HepG2 (cell line): ENCODE results near the gene DHX58. TPM values are rescaled to one million over a fixed set of nuclear protein-coding genes. Genes with fewer than 3 reads are reported as not detected.
A peak's percentile ranks its signal among the peaks of the same experiment; 100 is the strongest.

Experiments
- FOXA3 ChIP-seq: IDR thresholded peaks from 2 replicates; pipeline ENCODE4 v1.6.1; 2016; ENCODE audit warnings: missing genetic modification reagents, missing compliant biosample characterization
- HES4 ChIP-seq: sonication (generic); formaldehyde crosslinking; IDR thresholded peaks from 2 replicates; pipeline ENCODE4 v1.9.0; 2021; ENCODE audit warnings: mild to moderate bottlenecking, missing genetic modification reagents, borderline replicate concordance
- HMG20A ChIP-seq: IDR thresholded peaks from 2 replicates; pipeline ENCODE4 v1.6.1; 2016; ENCODE audit warnings: borderline replicate concordance
- PITX1 ChIP-seq: sonication (generic); formaldehyde crosslinking; IDR thresholded peaks from 2 replicates; pipeline ENCODE4 v1.5.1; 2020; ENCODE audit warnings: mild to moderate bottlenecking, missing genetic modification reagents
- RFX1 ChIP-seq: fragments of 450-650 bp; IDR thresholded peaks from 2 replicates; pipeline ENCODE4 v1.6.1; 2017
- ZBTB20 ChIP-seq: sonication (generic); formaldehyde crosslinking; IDR thresholded peaks from 2 replicates; pipeline ENCODE4 v1.8.1; 2023; ENCODE audit warnings: missing genetic modification reagents, low read depth, mild to moderate bottlenecking, borderline replicate concordance
- ZNF441 ChIP-seq: sonication (generic); formaldehyde crosslinking; IDR thresholded peaks from 2 replicates; pipeline ENCODE4 v1.7.0; 2021; ENCODE audit warnings: missing genetic modification reagents, borderline replicate concordance
- ZNF816 ChIP-seq: sonication (generic); formaldehyde crosslinking; IDR thresholded peaks from 2 replicates; pipeline ENCODE4 v1.8.0; 2022; ENCODE audit warnings: missing genetic modification reagents, mild to moderate bottlenecking, borderline replicate concordance
- polyA plus RNA-seq, 8 experiments: library from polyadenylated mRNA; depleted of rRNA in 3 of 8; stranded (reverse) in 7 of 8; unstranded in 1 of 8; fragments of >200 nt; fragmentation: Illumina TruSeq in 4 of 8; extraction: Trizol in 4 of 8; gene quantifications; 2 replicates each; pipeline versions ENCODE4 v1.2.1 to v1.2.3, GENCODE V29; 2011 to 2016; ENCODE audit warnings: low read depth in 4 of 8, missing spikeins in 1 of 8, mixed read lengths in 1 of 8; ENCODE audit not compliant: insufficient read depth in 1 of 8
- total RNA-seq, 5 experiments: library from RNA; depleted of rRNA; stranded (reverse); fragments of >200 nt; fragmentation: Illumina TruSeq; extraction: Trizol; gene quantifications; 2 replicates each; pipeline ENCODE4 v1.2.3, GENCODE V29; 2016; ENCODE audit warnings: low read depth in 1 of 5
- TF ChIP-seq, protein P1 (sequence below): IDR thresholded peaks from 2 replicates; pipeline ENCODE4 v1.4.0; 2020; ENCODE audit warnings: mild to moderate bottlenecking, missing genetic modification reagents
- TF ChIP-seq, protein P2 (sequence below): sonication (generic); formaldehyde crosslinking; IDR thresholded peaks from 2 replicates; pipeline ENCODE4 v1.5.0; 2020; ENCODE audit warnings: mild to moderate bottlenecking, missing genetic modification reagents
- TF ChIP-seq, protein P3 (sequence below): sonication (generic); formaldehyde crosslinking; IDR thresholded peaks from 2 replicates; pipeline ENCODE4 v1.4.0; 2020; ENCODE audit warnings: missing genetic modification reagents
- TF ChIP-seq, protein P4 (sequence below): sonication (generic); formaldehyde crosslinking; IDR thresholded peaks from 2 replicates; pipeline ENCODE4 v1.5.0; 2020; ENCODE audit warnings: missing genetic modification reagents
- TF ChIP-seq, protein P5 (sequence below), 2 experiments: sonication (generic) in 1 of 2; formaldehyde crosslinking in 1 of 2; IDR thresholded peaks; 2 replicates each; pipeline versions ENCODE4 v1.6.1 to v1.9.0; 2014 to 2022; ENCODE audit warnings: antibody characterized with exemption in 1 of 2, borderline replicate concordance in 1 of 2, inconsistent platforms in 1 of 2, low read depth in 1 of 2, missing genetic modification reagents in 1 of 2

DHX58 gene
- total and polyA plus RNA-seq, 2 of the 13 experiments (the other 11 are each of a cell fraction or from before 2014, with no cell fraction given), result 6.7 to 7.8 TPM

DNA sequence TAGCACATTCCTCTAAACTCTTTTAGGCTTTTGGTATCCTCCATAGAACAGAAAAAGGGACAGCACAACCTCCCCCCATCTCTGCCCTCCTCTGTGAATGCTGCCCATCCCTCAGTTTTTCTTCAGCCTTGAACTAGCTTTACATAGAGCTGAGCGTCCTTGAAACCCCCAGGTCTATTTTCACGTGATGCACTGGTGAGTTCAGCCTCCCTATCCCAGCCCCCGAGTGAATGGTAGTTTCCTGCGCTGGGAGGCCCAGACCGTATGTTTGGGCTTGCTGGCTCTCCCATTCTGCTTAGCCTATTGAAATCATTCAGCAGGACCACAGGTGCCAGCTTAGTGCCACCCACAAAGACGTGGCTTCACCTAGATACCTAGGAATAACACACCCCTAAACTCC, 36.7 kb downstream of the DHX58 start (continued):
- TF ChIP-seq, protein P1, sequence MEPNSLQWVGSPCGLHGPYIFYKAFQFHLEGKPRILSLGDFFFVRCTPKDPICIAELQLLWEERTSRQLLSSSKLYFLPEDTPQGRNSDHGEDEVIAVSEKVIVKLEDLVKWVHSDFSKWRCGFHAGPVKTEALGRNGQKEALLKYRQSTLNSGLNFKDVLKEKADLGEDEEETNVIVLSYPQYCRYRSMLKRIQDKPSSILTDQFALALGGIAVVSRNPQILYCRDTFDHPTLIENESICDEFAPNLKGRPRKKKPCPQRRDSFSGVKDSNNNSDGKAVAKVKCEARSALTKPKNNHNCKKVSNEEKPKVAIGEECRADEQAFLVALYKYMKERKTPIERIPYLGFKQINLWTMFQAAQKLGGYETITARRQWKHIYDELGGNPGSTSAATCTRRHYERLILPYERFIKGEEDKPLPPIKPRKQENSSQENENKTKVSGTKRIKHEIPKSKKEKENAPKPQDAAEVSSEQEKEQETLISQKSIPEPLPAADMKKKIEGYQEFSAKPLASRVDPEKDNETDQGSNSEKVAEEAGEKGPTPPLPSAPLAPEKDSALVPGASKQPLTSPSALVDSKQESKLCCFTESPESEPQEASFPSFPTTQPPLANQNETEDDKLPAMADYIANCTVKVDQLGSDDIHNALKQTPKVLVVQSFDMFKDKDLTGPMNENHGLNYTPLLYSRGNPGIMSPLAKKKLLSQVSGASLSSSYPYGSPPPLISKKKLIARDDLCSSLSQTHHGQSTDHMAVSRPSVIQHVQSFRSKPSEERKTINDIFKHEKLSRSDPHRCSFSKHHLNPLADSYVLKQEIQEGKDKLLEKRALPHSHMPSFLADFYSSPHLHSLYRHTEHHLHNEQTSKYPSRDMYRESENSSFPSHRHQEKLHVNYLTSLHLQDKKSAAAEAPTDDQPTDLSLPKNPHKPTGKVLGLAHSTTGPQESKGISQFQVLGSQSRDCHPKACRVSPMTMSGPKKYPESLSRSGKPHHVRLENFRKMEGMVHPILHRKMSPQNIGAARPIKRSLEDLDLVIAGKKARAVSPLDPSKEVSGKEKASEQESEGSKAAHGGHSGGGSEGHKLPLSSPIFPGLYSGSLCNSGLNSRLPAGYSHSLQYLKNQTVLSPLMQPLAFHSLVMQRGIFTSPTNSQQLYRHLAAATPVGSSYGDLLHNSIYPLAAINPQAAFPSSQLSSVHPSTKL, result peak; percentile 67
- TF ChIP-seq ZNF441 (CRISPR knock-in tag), result no peak
- TF ChIP-seq PITX1 (CRISPR knock-in tag), result peak; percentile 31; the same call in 1 of the 2 replicates
- peak; percentile 46; the same call in 1 of the 2 replicates for TF ChIP-seq HMG20A (CRISPR knock-in tag)
- TF ChIP-seq FOXA3 (CRISPR knock-in tag), result 0 out of 2 replicates have a peak, but pooled peaks have one; percentile 5
- TF ChIP-seq ZBTB20, result peak; percentile 60; the same call in 1 of the 2 replicates
- TF ChIP-seq, protein P2, sequence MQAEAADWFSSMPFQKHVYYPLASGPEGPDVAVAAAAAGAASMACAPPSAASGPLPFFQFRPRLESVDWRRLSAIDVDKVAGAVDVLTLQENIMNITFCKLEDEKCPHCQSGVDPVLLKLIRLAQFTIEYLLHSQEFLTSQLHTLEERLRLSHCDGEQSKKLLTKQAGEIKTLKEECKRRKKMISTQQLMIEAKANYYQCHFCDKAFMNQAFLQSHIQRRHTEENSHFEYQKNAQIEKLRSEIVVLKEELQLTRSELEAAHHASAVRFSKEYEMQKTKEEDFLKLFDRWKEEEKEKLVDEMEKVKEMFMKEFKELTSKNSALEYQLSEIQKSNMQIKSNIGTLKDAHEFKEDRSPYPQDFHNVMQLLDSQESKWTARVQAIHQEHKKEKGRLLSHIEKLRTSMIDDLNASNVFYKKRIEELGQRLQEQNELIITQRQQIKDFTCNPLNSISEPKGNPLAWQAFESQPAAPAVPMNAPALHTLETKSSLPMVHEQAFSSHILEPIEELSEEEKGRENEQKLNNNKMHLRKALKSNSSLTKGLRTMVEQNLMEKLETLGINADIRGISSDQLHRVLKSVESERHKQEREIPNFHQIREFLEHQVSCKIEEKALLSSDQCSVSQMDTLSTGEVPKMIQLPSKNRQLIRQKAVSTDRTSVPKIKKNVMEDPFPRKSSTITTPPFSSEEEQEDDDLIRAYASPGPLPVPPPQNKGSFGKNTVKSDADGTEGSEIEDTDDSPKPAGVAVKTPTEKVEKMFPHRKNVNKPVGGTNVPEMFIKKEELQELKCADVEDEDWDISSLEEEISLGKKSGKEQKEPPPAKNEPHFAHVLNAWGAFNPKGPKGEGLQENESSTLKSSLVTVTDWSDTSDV (CRISPR knock-in tag), result no peak
- TF ChIP-seq, protein P3, sequence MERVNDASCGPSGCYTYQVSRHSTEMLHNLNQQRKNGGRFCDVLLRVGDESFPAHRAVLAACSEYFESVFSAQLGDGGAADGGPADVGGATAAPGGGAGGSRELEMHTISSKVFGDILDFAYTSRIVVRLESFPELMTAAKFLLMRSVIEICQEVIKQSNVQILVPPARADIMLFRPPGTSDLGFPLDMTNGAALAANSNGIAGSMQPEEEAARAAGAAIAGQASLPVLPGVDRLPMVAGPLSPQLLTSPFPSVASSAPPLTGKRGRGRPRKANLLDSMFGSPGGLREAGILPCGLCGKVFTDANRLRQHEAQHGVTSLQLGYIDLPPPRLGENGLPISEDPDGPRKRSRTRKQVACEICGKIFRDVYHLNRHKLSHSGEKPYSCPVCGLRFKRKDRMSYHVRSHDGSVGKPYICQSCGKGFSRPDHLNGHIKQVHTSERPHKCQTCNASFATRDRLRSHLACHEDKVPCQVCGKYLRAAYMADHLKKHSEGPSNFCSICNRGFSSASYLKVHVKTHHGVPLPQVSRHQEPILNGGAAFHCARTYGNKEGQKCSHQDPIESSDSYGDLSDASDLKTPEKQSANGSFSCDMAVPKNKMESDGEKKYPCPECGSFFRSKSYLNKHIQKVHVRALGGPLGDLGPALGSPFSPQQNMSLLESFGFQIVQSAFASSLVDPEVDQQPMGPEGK, result peak; percentile 54; the same call in 1 of the 2 replicates
- TF ChIP-seq, protein P4, sequence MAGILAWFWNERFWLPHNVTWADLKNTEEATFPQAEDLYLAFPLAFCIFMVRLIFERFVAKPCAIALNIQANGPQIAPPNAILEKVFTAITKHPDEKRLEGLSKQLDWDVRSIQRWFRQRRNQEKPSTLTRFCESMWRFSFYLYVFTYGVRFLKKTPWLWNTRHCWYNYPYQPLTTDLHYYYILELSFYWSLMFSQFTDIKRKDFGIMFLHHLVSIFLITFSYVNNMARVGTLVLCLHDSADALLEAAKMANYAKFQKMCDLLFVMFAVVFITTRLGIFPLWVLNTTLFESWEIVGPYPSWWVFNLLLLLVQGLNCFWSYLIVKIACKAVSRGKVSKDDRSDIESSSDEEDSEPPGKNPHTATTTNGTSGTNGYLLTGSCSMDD (CRISPR knock-in tag), result no peak
- TF ChIP-seq, protein P5, sequence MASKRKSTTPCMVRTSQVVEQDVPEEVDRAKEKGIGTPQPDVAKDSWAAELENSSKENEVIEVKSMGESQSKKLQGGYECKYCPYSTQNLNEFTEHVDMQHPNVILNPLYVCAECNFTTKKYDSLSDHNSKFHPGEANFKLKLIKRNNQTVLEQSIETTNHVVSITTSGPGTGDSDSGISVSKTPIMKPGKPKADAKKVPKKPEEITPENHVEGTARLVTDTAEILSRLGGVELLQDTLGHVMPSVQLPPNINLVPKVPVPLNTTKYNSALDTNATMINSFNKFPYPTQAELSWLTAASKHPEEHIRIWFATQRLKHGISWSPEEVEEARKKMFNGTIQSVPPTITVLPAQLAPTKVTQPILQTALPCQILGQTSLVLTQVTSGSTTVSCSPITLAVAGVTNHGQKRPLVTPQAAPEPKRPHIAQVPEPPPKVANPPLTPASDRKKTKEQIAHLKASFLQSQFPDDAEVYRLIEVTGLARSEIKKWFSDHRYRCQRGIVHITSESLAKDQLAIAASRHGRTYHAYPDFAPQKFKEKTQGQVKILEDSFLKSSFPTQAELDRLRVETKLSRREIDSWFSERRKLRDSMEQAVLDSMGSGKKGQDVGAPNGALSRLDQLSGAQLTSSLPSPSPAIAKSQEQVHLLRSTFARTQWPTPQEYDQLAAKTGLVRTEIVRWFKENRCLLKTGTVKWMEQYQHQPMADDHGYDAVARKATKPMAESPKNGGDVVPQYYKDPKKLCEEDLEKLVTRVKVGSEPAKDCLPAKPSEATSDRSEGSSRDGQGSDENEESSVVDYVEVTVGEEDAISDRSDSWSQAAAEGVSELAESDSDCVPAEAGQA (IDR thresholded peaks at IDR 0.05; ENCODE audit: low read depth), result no peak
- TF ChIP-seq, protein P5 (CRISPR knock-in tag; IDR thresholded peaks at IDR 0.05; ENCODE audit: borderline replicate concordance), result no peak
- TF ChIP-seq ZNF816, result peak; percentile 40; the same call in 1 of the 2 replicates
- TF ChIP-seq RFX1, result no peak
- TF ChIP-seq HES4 (CRISPR knock-in tag), result no peak
